GM12801 (cell line): Measurements from ENCODE around the gene ZNF202.

ENCODE experiments used
- TF ChIP-seq, protein P1 (sequence below): IDR thresholded peaks from one replicate; pipeline ENCODE4 v1.5.1; 2011; ENCODE audit warnings: control low read depth; ENCODE audit not compliant: insufficient read length; ENCODE audit errors: extremely low read depth

Gene ZNF202

DNA sequence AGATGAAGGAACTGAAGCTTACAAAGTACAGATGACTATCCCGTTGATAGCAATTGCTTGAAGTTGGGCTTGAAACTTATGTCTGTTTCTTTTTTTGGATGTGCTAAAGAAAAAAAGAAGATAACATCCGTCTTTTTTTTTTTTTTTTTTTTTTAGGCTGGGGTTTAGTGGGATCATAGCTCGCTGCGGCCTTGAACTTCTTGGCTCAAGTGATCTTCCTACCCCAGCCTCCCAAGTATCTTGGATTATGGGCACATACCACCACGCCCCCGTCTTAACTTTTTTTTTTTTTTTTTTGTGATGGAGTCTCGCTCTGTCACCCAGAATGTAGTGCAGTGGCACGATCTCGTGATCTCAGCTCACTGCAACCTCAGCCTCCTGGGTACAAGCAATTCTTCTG lies 46.2 kb downstream of the ZNF202 start:
- TF ChIP-seq, protein P1, sequence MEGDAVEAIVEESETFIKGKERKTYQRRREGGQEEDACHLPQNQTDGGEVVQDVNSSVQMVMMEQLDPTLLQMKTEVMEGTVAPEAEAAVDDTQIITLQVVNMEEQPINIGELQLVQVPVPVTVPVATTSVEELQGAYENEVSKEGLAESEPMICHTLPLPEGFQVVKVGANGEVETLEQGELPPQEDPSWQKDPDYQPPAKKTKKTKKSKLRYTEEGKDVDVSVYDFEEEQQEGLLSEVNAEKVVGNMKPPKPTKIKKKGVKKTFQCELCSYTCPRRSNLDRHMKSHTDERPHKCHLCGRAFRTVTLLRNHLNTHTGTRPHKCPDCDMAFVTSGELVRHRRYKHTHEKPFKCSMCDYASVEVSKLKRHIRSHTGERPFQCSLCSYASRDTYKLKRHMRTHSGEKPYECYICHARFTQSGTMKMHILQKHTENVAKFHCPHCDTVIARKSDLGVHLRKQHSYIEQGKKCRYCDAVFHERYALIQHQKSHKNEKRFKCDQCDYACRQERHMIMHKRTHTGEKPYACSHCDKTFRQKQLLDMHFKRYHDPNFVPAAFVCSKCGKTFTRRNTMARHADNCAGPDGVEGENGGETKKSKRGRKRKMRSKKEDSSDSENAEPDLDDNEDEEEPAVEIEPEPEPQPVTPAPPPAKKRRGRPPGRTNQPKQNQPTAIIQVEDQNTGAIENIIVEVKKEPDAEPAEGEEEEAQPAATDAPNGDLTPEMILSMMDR, result no peak

DNA sequence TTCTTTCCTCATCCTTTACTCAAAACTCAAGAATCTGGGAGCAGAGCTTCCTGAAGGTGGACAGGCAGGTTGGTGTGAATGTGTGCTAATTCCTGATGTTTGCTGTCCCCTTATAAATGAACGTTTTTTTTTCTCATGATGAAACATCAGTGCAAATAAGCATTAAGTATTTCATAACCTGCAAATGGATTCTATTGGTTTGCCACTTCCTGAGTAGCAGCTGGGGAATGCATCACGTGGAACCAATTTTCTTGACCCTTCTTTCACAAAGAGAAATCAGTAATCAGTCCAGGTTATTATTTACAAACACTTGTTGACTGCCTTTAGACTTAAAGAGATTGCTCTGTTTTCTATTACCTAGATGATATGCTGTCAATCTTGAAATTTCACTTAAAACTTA lies 46.9 kb downstream of the ZNF202 start:
- TF ChIP-seq, protein P1, result no peak

DNA sequence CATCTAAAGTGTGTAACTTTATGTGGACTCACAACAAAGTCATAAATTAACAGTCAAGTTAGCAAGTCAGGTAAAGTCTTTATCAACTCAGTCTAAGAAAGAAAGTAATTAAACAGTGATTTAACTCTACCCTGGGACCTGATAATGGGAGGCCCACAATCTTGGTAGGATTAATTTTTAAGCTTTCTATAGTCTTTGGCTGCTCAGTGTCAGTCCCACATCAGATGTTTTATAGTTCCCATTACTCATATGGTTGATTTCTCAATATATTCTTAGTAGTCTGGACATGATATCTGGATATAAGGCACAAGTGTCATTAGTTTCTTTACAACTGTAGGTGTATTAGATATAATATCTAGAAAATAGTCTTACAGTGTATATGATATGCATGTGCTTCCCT lies 48.5 kb downstream of the ZNF202 start:
- TF ChIP-seq, protein P1, result no peak

DNA sequence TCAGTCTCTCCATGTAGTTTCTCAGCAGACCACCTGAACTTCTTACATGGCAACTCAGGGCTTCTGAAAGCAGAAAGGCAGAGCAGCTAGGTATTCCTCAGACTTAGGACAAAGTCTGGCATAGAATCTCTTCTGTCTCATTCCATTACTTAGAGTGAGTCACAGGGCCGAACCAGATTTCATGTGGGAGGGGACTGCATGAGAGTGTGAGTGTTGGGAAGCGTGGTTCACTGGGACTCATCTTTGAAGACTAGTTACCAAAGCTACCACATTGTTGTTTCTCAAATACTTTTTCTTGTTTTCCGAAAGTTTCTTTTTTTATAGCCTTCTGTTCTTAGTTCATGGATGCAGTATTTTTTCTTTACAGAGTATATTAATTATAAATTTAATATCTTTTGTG lies 51.0 kb downstream of the ZNF202 start:
- TF ChIP-seq, protein P1, result no peak

DNA sequence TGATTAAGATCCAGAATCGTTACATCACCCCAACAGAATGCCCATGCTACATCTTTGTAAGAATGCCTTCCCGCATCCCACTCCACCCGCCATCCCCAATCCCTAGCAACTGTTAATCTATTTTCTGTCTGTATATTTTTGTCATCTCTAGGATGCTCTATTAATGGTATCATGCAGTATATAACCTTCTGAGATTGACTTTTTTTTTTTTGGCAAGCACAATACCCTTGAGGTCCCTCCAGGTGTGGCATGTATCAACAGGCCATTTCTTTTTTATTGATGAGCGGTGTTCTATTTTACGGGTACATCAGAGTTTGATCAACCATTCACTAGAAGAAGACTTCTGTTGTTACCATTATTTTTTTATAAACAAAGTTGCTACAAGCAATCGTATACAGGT lies 56.9 kb downstream of the ZNF202 start:
- TF ChIP-seq, protein P1, result no peak

DNA sequence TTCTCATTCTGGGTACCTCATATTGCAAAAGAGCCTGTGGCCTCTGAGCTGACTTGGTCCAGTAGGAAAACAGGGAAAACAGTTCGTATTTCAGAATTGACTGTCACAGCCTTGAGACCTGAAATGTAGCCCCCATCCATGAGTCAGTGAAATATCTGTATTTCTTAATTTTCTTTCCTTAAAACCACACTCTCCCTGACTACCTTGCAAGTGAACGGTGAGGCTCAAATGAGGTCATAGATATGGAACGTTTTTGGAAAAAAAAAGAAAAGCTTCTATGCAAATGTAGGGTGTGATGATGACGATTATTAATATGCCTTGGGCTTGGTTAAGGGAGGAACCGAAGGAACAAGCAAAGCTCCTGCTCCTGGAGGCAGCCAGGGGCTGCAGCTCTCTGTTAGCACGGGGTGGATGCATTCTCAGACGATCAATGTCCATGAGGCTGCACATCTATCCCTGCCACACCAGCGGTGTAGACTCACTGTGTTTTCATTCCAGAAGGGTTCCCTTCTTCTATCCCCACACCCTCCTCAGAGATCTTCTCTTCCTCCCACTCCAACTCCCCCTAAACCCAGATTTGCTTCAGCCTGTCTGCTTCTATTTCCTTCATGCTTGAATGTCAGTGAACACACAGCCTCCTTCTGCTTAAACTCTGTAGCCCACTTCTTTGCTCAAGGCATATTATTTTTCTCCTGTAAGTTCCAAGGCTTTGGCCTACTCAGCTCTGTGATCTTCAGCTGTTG lies 57.9 kb downstream of the ZNF202 start:
- TF ChIP-seq, protein P1, result no peak

DNA sequence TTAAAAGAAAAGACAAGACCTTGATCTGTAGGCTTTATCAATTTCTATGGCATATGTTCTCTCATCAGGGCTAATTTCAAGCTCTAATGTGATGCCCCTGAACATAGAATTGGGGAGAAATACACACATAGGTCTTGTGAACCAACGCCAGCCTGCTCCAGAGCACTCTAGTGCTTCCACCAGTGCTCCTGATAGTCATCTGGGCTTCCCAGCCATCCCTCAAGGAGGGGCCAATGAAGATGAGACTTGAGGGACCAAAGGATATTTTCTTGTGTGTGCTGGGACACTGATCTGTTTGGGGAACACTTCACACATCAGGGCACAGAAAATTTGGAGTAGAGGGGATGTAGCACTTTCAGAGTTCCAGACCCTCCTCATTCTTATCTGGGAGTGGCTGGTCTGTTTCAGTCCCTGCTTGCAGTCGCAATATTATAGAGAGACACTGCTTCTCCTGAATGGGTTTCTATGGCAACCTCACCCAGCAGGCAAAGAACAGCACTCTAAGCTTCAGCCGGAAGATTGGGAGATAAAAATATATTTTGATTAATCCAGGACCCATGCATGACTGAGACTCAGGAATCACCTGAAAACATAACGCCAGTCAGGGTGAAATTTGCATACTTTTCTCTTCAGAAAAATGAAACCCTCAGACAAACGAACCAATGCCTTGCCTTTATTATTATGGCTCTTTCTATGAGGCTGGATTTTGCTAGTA lies 58.6 kb downstream of the ZNF202 start:
- TF ChIP-seq, protein P1, result no peak
